COLO829 (cell line): ENCODE data around the gene PCBD1.

Experiments used
- DNase-seq: peaks from one replicate; pipeline ENCODE4 v3.0.0; 2012; ENCODE audit warnings: low spot score

The PCBD1 gene

GRCh38 chr10:70833601-70834000 is 54.8 kb downstream of the PCBD1 start:
- no peak for DNase-seq
